ENCODE measurements around the gene E2F2. TPM values are rescaled to one million over a fixed set of nuclear protein-coding genes. Genes with fewer than 3 reads are reported as not detected.

Gene E2F2
- total and polyA plus RNA-seq, 2 experiments from 2014 or later: 0.78 to 3.4 TPM

DNA sequence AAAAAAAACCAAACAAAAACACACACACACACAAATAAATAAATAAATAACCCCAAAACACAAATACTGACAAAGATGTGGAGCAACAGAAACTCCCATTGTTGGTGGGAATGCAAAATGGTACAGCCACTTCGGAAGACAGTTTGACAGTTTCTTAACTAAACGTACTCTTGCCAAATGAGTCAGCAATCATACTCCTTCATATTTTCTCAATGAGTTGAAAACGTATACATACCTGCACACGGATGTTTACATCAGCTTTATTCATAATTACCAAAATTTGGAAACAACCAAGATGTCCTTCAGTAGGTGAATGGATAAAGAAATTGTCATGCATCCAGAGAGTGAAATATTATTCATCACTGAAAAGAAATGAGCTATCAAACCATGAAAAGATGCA, 70.5 kb downstream of the E2F2 start (continued):
- TF ChIP-seq, protein P1, sequence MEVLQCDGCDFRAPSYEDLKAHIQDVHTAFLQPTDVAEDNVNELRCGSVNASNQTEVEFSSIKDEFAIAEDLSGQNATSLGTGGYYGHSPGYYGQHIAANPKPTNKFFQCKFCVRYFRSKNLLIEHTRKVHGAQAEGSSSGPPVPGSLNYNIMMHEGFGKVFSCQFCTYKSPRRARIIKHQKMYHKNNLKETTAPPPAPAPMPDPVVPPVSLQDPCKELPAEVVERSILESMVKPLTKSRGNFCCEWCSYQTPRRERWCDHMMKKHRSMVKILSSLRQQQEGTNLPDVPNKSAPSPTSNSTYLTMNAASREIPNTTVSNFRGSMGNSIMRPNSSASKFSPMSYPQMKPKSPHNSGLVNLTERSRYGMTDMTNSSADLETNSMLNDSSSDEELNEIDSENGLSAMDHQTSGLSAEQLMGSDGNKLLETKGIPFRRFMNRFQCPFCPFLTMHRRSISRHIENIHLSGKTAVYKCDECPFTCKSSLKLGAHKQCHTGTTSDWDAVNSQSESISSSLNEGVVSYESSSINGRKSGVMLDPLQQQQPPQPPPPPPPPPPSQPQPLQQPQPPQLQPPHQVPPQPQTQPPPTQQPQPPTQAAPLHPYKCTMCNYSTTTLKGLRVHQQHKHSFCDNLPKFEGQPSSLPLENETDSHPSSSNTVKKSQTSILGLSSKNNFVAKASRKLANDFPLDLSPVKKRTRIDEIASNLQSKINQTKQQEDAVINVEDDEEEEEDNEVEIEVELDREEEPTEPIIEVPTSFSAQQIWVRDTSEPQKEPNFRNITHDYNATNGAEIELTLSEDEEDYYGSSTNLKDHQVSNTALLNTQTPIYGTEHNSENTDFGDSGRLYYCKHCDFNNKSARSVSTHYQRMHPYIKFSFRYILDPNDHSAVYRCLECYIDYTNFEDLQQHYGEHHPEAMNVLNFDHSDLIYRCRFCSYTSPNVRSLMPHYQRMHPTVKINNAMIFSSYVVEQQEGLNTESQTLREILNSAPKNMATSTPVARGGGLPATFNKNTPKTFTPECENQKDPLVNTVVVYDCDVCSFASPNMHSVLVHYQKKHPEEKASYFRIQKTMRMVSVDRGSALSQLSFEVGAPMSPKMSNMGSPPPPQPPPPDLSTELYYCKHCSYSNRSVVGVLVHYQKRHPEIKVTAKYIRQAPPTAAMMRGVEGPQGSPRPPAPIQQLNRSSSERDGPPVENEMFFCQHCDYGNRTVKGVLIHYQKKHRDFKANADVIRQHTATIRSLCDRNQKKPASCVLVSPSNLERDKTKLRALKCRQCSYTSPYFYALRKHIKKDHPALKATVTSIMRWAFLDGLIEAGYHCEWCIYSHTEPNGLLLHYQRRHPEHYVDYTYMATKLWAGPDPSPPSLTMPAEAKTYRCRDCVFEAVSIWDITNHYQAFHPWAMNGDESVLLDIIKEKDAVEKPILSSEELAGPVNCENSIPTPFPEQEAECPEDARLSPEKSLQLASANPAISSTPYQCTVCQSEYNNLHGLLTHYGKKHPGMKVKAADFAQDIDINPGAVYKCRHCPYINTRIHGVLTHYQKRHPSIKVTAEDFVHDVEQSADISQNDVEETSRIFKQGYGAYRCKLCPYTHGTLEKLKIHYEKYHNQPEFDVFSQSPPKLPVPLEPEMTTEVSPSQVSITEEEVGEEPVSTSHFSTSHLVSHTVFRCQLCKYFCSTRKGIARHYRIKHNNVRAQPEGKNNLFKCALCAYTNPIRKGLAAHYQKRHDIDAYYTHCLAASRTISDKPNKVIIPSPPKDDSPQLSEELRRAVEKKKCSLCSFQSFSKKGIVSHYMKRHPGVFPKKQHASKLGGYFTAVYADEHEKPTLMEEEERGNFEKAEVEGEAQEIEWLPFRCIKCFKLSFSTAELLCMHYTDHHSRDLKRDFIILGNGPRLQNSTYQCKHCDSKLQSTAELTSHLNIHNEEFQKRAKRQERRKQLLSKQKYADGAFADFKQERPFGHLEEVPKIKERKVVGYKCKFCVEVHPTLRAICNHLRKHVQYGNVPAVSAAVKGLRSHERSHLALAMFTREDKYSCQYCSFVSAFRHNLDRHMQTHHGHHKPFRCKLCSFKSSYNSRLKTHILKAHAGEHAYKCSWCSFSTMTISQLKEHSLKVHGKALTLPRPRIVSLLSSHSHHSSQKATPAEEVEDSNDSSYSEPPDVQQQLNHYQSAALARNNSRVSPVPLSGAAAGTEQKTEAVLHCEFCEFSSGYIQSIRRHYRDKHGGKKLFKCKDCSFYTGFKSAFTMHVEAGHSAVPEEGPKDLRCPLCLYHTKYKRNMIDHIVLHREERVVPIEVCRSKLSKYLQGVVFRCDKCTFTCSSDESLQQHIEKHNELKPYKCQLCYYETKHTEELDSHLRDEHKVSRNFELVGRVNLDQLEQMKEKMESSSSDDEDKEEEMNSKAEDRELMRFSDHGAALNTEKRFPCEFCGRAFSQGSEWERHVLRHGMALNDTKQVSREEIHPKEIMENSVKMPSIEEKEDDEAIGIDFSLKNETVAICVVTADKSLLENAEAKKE (CRISPR knock-in tag; IDR thresholded peaks at IDR 0.05): no peak
- TF ChIP-seq POLR2AphosphoS5 (IDR thresholded peaks at IDR 0.05; ENCODE audit: low read depth): no peak
- TF ChIP-seq ZNF331 (CRISPR knock-in tag; IDR thresholded peaks at IDR 0.05; ENCODE audit: low read depth): no peak
- TF ChIP-seq NANOG (IDR thresholded peaks at IDR 0.05; ENCODE audit: borderline replicate concordance): no peak
- TF ChIP-seq JUNB (IDR thresholded peaks at IDR 0.05; ENCODE audit: unreplicated experiment): no peak
- TF ChIP-seq ETS1 (IDR thresholded peaks at IDR 0.05): no peak
- TF ChIP-seq EZH2phosphoT487 (IDR thresholded peaks at IDR 0.05; ENCODE audit: unreplicated experiment): no peak
- no peak for TF ChIP-seq CREB1 (CRISPR knock-in tag; IDR thresholded peaks at IDR 0.05; ENCODE audit: low read depth)
- TF ChIP-seq, protein P2, sequence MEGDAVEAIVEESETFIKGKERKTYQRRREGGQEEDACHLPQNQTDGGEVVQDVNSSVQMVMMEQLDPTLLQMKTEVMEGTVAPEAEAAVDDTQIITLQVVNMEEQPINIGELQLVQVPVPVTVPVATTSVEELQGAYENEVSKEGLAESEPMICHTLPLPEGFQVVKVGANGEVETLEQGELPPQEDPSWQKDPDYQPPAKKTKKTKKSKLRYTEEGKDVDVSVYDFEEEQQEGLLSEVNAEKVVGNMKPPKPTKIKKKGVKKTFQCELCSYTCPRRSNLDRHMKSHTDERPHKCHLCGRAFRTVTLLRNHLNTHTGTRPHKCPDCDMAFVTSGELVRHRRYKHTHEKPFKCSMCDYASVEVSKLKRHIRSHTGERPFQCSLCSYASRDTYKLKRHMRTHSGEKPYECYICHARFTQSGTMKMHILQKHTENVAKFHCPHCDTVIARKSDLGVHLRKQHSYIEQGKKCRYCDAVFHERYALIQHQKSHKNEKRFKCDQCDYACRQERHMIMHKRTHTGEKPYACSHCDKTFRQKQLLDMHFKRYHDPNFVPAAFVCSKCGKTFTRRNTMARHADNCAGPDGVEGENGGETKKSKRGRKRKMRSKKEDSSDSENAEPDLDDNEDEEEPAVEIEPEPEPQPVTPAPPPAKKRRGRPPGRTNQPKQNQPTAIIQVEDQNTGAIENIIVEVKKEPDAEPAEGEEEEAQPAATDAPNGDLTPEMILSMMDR (conservative IDR thresholded peaks at IDR 0.05; ENCODE audit: low read depth in 2 of 2): no peak

Data from GM23338 (cell line).